Astrocyte of the spinal cord (primary cell): Measurements from ENCODE around the gene ASPSCR1.

Experiments used
- DNase-seq: peaks from one replicate; pipeline ENCODE4 v3.0.0; 2011; ENCODE audit warnings: low read depth, low spot score
- H3K4me3 ChIP-seq: 2 replicates; pipeline ENCODE4 v1.5.1; 2011; ENCODE audit warnings: low read depth, mild to moderate bottlenecking, low read length, moderate library complexity
- in situ Hi-C: cut with HindIII; loops from 2 replicates; pipeline ENCODE4 v1.10.0; 2017; ENCODE audit warnings: low sequenced_read_pairs
- TF ChIP-seq, protein P1 (sequence below): IDR thresholded peaks from 2 replicates; pipeline ENCODE4 v1.5.1; 2012; ENCODE audit warnings: low read depth, mild to moderate bottlenecking, low read length, inconsistent platforms

The ASPSCR1 gene

DNA sequence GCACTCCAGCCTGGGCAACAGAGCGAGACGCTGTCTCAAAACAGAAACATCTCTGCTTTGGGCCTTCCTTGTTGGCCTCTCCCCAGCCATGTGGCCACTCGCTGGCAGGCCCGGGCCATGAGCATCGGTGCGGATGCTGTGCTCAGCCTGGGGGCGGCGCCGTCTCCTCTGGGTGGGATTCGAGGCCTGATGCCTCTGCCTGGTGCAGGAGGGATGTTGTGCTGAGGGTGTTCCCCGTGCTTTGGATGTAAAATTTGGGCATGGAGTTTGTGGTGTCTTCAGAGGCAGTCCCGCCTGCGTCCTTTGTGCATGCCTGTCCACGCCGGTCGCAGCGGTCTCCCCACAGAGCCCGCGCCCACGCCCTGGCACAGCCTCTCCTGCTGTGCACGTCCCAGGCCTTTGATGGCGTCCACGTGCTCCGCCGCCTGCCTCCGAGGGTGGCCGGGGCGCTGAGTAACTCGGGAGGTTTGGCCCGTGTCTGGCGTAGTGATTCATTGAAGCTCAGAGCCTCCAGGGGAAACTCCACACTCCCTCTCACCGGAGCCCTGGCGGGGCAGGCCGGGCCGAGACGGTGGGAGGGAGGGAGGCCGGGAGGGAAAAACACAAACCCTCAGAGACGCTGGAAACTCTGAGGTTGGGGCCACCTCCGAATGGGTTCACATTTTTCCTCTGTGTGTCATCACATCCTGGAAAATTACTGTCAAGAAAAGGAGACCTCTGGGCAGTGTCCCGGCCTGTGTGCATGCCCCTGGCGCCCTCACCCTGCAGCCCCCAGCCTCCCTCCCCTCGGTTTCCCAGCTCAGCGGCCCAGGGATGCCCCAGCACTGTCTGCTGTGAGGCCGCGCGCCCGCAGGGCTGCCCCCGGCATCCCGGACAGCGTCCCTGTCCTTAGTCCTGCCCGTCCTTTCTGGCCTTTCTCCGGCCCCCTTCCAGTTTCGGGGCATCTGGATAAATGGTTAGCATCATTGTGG lies 26.3 kb downstream of the ASPSCR1 start:
- peak; percentile 97 for DNase-seq
- TF ChIP-seq, protein P1, sequence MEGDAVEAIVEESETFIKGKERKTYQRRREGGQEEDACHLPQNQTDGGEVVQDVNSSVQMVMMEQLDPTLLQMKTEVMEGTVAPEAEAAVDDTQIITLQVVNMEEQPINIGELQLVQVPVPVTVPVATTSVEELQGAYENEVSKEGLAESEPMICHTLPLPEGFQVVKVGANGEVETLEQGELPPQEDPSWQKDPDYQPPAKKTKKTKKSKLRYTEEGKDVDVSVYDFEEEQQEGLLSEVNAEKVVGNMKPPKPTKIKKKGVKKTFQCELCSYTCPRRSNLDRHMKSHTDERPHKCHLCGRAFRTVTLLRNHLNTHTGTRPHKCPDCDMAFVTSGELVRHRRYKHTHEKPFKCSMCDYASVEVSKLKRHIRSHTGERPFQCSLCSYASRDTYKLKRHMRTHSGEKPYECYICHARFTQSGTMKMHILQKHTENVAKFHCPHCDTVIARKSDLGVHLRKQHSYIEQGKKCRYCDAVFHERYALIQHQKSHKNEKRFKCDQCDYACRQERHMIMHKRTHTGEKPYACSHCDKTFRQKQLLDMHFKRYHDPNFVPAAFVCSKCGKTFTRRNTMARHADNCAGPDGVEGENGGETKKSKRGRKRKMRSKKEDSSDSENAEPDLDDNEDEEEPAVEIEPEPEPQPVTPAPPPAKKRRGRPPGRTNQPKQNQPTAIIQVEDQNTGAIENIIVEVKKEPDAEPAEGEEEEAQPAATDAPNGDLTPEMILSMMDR: no peak
- in situ Hi-C loops: no loop called here
- H3K4me3 ChIP-seq: no peak overlapping the region

- H3K4me3 ChIP-seq: no peak overlapping the region
- in situ Hi-C loops: no loop called here
- no peak for DNase-seq
- TF ChIP-seq, protein P1: no peak
Observed at GRCh38 chr17:82004517-82005455, 27.4 kb downstream of the ASPSCR1 start.

GRCh38 chr17:82005701-82006348 lies 28.4 kb downstream of the ASPSCR1 start:
- in situ Hi-C loops: no loop called here
- TF ChIP-seq, protein P1: no peak
- DNase-seq: no peak
- no peak overlapping the region for H3K4me3 ChIP-seq

DNA sequence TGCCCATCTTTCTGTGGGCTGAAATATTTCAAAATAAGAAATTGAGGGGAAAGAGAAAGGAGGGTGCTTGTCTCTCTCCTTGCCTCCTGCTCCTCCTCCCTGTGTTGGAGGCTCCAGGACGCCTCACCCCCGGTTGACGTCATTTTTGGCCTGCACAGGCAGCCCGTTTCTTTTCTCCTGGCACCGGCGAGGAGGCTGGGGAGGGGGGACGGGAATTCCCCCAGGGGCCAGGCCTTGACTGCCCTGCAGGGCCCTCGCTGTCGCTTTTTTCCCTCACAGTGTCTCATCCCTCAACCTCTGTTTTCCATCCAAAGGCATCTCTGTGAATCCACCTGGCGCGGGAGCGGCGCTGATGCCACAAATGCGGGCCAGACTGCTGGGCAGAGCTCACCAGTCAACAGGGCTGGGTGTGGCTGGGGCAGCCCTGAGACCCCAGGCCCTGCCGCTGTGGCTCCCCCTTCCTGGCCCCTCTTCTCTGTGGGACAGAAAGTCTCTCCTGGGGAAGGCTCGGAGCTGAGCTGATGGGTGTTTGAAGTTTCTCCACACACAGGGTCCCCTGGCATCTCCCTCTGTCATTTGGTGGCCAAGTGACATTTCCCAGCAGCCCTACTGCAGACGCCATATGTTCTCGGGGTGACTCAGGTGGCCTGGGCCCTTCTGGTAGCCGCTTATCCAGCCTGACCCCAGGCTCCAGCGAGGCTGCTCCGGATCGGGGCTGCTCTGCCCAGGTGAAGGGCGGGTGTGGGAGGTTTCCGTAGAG lies 29.2 kb downstream of the ASPSCR1 start:
- in situ Hi-C loops: no loop called here
- no peak overlapping the region for H3K4me3 ChIP-seq
- DNase-seq: peak; percentile 29
- TF ChIP-seq, protein P1: no peak

- TF ChIP-seq, protein P1: no peak
- in situ Hi-C loops: no loop called here
- H3K4me3 ChIP-seq: no peak overlapping the region
- DNase-seq: no peak
Observed at GRCh38 chr17:82007228-82007494, 29.7 kb downstream of the ASPSCR1 start.
